ENCODE data around the gene EFHC1.

The EFHC1 gene

DNA sequence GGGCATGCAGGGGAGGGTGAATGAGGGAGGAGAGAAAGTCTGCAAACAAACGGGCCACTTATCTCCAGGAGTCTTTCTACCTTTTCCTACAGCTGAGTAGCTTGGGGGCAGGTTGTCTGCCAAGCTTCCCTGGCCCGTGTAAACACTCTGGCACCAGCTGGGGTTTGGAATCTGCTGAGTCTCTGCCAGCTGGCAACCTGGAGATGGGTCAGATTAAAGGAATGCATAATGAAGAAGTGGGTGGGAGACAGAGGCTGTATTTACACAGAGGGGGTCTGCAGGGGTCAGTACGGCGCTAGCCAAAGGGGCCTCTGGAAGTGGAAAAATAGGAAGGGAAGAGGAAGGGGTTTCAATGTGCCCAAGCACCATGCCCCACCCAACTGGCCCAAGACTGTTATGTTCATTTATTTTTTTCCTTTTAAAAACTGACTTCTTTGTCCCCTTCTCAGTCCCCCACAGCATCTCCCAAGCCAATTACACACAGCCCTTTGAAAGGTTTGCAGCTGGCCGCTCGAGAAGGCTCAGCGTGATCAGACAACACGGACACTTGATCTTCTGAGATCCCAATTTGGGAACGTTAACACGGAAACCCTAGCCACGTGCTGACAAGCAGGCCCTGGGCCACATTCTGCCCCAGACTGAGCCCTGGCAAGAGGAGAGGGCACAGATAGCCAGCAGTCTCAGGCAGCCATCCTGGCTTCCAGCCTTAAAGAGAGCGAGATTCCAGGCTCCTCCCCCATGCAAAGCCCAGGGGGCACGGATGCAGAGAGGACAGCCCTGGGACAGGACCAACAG lies 131.5 kb downstream of the EFHC1 start:
- H3K4me3 ChIP-seq (ENCODE audit: low read depth, low read length), result no peak overlapping the region

GRCh38 chr6:52552278-52552643 lies 132.1 kb downstream of the EFHC1 start:
- DNase-seq (ENCODE audit: low read depth, low spot score), result no peak
- POLR2A ChIA-PET, result interaction anchor here (0.6 to 5.8 kb wide), 5 partner anchors 12 to 134 kb away, joined by 3 to 26 read pairs (median 5); no protein-coding TSS in a partner anchor
- CTCF ChIA-PET, result interaction anchor here (0.9 to 2.7 kb wide), 9 partner anchors 8 to 111 kb away, joined by 3 to 7 read pairs (median 3); no protein-coding TSS in a partner anchor
- H3K4me3 ChIP-seq (ENCODE audit: low read depth, low read length), result no peak overlapping the region
- no peak for TF ChIP-seq CTCF (IDR thresholded peaks at IDR 0.05; ENCODE audit: insufficient read depth, low read length, missing control alignments)

More for the DNA sequence above, 131.5 kb downstream of the EFHC1 start:
- POLR2A ChIA-PET, result interaction anchor here (0.6 to 5.8 kb wide), 7 partner anchors 12 to 134 kb away, joined by 3 to 26 read pairs (median 4); no protein-coding TSS in a partner anchor
- CTCF ChIA-PET, result interaction anchor here (0.9 to 2.7 kb wide), 12 partner anchors 7 to 135 kb away, joined by 3 to 7 read pairs (median 3); no protein-coding TSS in a partner anchor
- DNase-seq (ENCODE audit: low read depth, low spot score), result no peak
- TF ChIP-seq CTCF (IDR thresholded peaks at IDR 0.05; ENCODE audit: insufficient read depth, low read length, missing control alignments), result no peak

- DNase-seq (ENCODE audit: low read depth, low spot score), result no peak
- ChIA-PET CTCF (interaction anchor here (1.1 to 2.7 kb wide), 5 partner anchors 9 to 108 kb away, joined by 3 to 7 read pairs (median 3); no protein-coding TSS in a partner anchor), POLR2A (no interaction called here)
- no peak overlapping the region for H3K4me3 ChIP-seq (ENCODE audit: low read depth, low read length)
- TF ChIP-seq CTCF (IDR thresholded peaks at IDR 0.05; ENCODE audit: insufficient read depth, low read length, missing control alignments), result no peak
Measured at GRCh38 chr6:52553158-52553557, 133.0 kb downstream of the EFHC1 start.

GRCh38 chr6:52553719-52554118 lies 133.6 kb downstream of the EFHC1 start:
- POLR2A ChIA-PET, result no interaction called here
- CTCF ChIA-PET, result interaction anchor here (1.1 kb wide), 1 partner anchor 9 kb away, joined by 4 read pairs; no protein-coding TSS in a partner anchor
- DNase-seq (ENCODE audit: low read depth, low spot score), result no peak
- no peak for TF ChIP-seq CTCF (IDR thresholded peaks at IDR 0.05; ENCODE audit: insufficient read depth, low read length, missing control alignments)
- H3K4me3 ChIP-seq (ENCODE audit: low read depth, low read length), result no peak overlapping the region

DNA sequence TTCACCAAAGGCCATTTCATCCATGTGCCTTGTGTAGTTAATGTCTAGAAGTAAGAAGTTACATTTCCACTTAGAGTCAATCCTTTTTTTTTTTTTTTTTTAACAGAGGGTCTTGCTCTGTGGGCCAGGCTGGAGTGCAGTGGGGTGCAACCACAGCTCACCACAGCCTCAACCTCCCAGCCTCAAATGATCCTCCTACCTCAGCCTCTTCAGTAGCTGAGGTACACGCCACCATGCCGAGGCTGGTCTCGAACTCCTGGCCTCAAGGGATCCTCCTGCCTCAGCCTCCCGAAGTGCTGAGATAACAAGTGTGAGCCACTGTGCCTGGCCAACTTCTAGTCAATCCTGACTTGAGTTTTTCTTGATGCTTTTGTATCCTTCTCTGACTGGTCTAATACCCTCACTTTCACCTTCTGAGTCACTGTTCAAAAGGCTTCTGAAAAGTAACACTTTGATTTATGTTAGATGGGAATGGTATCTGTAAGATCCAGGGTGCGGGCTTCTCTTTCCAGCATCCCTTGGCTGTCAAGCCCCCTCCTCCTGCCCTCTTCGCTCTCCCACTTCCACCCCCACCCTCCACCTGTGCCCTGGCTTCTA lies 134.6 kb downstream of the EFHC1 start:
- CTCF ChIA-PET, result interaction anchor here (1.1 kb wide), 2 partner anchors 10 to 33 kb away, joined by 3 to 4 read pairs; no protein-coding TSS in a partner anchor
- H3K4me3 ChIP-seq (ENCODE audit: low read depth, low read length), result no peak overlapping the region
- POLR2A ChIA-PET, result interaction anchor here (1.5 kb wide), 1 partner anchor 15 kb away, joined by 5 read pairs; no protein-coding TSS in a partner anchor
- DNase-seq (ENCODE audit: low read depth, low spot score), result no peak
- TF ChIP-seq CTCF (IDR thresholded peaks at IDR 0.05; ENCODE audit: insufficient read depth, low read length, missing control alignments), result no peak

Measured in AG04449 (cell line).